HG02571 (cell line): Measurements from ENCODE around the gene RBMS3.
"Not testable (repeated sequence)": the region's sequence is repeated elsewhere in the genome, so short reads cannot be mapped to it uniquely, and the experiment has no call there.

Experiments
- ATAC-seq: cut with Tn5 transposase; IDR thresholded peaks from one replicate; pipeline ENCODE4 v1.9.1; 2021; ENCODE audit warnings: mild to moderate bottlenecking, moderate library complexity; ENCODE audit not compliant: unreplicated experiment

The RBMS3 gene

GRCh38 chr3:29310865-29311264, 30.0 kb downstream of the RBMS3 start:
- no peak for ATAC-seq

GRCh38 chr3:29311795-29312194, 30.9 kb downstream of the RBMS3 start:
- ATAC-seq: no peak

GRCh38 chr3:29312395-29312794, 31.5 kb downstream of the RBMS3 start:
- no peak for ATAC-seq

GRCh38 chr3:29312960-29313452, 32.1 kb downstream of the RBMS3 start:
- no peak for ATAC-seq

DNA sequence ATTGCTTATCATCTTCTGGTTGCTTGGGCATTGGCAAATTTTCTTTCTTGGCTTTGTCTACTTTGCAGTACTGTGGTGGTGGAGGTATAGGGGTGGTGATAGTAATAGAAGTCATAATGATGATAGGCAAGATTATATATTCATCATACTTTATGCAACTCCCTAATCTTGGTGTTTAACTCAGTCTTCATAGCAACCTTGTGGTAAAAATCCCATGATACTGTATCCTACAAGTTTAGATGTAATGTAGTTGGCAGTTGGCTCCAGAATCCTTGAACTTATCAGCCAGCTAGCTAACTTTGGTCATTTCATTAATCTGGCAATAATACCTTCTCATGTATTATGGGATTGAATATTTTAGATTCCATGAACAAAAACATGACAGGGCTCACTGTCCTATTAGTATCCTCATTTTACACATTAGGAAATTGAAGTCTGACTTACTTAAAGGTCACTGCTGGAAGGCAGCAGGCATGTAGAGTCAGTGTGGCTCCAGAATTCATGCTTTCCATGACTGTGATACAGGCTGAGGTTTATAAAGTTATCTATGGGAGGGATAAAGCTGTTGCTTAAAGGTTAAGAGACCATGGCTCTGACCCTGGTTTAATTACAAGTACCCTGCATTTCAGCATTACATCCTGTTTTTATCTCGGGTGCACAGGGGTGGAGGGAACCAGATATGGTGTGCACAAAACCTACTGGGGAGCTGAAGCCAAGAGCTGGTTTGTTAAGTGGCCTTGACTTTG, 33.3 kb downstream of the RBMS3 start:
- no peak for ATAC-seq

GRCh38 chr3:29314727-29315088, 33.8 kb downstream of the RBMS3 start:
- no peak for ATAC-seq

DNA sequence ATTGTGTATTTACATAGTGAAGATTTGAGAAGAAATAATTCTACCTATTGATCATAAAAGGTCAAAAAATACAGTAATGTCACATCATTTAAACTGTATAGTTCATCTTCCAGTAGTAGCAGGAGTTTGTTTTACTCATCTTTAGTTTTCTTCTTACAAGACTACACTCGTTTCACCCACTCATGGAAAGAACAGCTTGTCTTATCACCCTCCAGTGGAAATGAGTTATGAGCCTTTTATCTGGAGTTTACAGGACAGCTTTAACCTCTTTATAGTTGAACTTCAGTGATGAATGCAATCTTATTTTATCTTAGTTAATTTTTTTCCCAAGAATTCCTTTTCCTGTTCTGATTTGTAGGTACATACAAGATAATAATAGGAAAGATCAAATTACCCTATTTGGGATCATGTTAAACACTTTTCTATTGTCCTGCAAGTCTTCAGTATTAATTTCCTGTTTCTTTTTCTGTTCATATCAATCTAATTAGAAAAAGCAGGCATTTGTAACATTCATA, 36.8 kb downstream of the RBMS3 start:
- ATAC-seq: no peak

- no peak for ATAC-seq
Observed at GRCh38 chr3:29318251-29318650, 37.4 kb downstream of the RBMS3 start.

DNA sequence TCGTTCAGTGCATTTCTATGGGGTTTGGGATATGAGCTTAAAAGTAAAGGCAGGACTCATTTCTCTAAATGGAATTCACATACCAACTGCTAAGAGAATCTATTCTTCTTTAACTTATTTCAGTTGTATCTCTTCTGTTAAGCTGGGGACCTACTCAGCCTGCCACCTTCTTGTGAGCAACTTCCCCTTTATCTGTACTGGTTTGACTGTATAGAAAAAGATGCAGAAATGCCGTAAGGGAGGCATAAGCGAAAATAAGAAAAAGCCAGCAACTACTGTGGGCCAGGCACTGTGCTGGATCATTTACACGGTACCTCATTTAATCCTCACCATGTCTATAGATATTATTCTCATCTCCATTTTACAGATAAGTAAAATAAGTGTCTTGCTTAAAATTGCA, 38.4 kb downstream of the RBMS3 start:
- ATAC-seq: peak; percentile 76

- no peak for ATAC-seq
Observed at GRCh38 chr3:29319798-29320197, 38.9 kb downstream of the RBMS3 start.

GRCh38 chr3:29322586-29322985, 41.7 kb downstream of the RBMS3 start:
- ATAC-seq: no peak

GRCh38 chr3:29324180-29324651, 43.3 kb downstream of the RBMS3 start:
- peak; percentile 95 for ATAC-seq

GRCh38 chr3:29326540-29326939, 45.7 kb downstream of the RBMS3 start:
- ATAC-seq: not testable (repeated sequence)

DNA sequence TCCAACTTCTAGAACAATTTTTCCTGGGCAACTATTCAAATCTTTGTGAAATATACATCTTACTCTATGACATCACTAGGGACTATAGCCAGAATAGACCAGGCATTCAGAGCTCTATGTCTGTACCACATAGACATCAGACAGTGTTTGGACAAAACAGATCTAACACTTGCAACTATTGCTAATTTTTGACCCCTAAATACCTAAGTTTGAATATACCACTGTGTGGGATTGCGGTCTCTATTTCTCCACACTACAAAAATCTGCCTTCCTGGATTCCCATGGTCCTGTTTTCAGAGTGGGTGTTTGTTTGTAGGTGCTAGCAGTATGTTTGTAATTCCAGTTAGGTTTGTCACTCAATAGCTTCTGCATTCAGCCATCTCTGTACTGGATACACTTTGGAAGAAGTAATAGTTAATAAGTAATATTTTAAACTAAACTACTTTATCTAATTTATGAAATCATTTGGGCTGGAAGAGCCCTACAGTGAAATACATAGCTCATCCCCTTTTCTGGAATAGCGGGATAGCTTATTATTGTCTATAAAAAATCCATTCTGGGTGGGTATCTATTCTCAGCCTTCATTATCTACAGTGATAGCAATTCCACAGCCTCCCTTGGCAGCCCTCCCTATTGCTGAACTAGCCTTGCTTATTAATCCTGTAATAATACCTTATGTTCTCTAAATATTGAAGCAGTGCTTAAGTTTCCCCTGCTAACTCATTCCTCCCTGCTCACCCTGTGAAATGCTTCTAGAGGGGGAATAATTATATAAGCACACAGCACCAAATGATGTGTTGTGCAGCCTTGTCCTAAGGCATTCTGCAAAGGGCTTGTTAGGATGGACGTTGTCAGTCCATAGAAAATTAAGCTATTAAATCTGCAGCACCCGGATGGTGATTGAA, 49.4 kb downstream of the RBMS3 start:
- ATAC-seq: no peak

DNA sequence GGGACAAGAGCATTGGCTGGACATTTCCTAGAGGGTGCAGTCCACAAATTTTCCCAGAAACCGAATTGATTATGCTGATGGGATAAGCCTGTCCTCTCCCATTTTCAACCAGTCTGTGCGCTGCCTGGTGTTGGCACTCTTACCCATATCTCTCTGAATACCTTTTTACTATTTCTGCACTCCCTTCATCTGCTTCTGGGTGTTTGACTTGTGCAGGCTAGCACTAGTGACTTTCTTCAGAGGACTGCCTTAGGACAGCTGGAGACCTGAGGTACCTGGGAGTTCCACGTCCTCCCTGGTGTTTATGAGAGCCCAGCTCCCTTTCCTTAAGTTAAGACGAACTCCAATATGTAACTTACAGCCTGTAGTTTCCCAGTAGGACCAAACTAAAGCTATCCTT, 50.2 kb downstream of the RBMS3 start:
- no peak for ATAC-seq

GRCh38 chr3:29331456-29332194, 50.8 kb downstream of the RBMS3 start:
- no peak for ATAC-seq

GRCh38 chr3:29332195-29332637, 51.3 kb downstream of the RBMS3 start:
- ATAC-seq: no peak

- ATAC-seq: no peak
Observed at GRCh38 chr3:29333576-29333975, 52.7 kb downstream of the RBMS3 start.

- no peak for ATAC-seq
Observed at GRCh38 chr3:29334706-29335105, 53.8 kb downstream of the RBMS3 start.

DNA sequence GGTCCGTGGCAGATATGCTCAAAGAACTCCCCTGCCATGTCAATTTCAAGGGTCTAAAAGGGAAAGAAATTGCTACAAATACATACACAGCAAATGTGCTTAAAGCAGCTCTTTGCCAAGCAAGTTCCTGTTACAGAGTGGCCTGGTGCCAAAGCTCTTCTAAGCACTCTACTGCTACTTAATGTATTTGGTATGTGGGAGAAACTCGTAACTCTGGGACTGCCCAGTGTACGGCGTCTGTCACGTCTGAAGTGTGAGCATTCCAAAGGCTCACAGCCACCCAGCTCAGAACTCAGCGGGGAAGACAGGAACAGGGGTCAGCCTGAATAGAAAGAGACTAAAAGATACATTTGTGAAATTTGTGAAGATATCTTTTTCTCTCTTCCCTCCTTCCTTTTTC, 54.6 kb downstream of the RBMS3 start:
- no peak for ATAC-seq

- no peak for ATAC-seq
Observed at GRCh38 chr3:29335943-29336342, 55.1 kb downstream of the RBMS3 start.
